MM.1S (cell line): Measurements from ENCODE around the gene MOB1A.

Experiments used
- CTCF ChIP-seq: fragments of 300-600 bp; sonication (generic); IDR thresholded peaks from 2 replicates; pipeline ENCODE4 v1.5.1; 2016; ENCODE audit warnings: antibody characterized with exemption, low read length, mixed read lengths
- EZH2 ChIP-seq: fragments of 300-600 bp; sonication (generic); optimal IDR thresholded peaks from 2 replicates; pipeline ENCODE3; 2017; ENCODE audit warnings: low read depth, mild to moderate bottlenecking, antibody characterized with exemption, low read length, mixed read lengths

GRCh38 chr2:74155830-74156229 lies 22.8 kb downstream of the MOB1A start:
- TF ChIP-seq CTCF, result no peak
- TF ChIP-seq EZH2, result no peak
